ENCODE data around the gene DOCK6.
"Not testable (repeated sequence)": the region's sequence is repeated elsewhere in the genome, so short reads cannot be mapped to it uniquely, and the experiment has no call there.

The DOCK6 gene

DNA sequence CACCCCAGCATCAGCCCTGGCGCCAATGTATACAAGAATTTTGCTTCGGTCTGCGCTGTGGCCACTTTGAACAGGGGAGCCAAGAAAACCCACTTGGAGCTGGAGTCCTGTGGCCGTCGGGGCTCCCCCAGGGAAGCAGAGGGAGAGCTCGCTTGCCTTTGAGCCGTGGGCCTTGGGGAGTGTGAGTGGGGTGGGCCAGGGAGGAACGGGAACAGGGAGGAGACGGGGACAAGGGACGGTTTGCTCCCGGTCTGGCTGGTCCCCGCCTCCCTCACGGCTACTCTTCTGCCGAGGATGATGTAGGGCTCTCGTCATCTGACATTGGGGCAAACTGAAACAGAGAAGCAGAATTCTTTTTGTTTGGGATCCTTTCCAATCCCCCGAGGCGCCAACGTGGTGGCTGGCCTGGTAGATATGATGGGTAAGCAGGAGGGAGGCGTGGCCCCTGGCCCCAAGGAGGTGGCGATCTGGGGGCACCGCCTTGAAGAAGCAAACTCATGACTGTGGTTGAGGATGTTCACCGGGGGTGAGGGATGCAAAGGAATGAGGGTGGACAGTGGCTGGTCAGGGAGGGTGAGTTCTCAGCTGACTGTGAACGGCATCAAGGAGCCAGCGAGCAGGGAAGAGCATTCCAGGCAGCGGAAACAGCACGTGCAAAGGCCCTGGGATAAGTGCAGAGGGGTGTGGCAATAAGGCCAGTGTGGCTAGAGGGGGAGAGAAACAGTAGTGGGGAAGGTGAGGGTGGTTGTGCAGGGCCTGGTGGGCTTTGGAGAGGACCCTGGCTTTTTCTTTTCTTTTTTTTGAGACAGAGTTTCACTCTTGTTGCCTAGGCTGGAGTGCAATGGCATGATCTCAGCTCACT, 95.8 kb downstream of the DOCK6 start:
- no peak for DNase-seq

DNA sequence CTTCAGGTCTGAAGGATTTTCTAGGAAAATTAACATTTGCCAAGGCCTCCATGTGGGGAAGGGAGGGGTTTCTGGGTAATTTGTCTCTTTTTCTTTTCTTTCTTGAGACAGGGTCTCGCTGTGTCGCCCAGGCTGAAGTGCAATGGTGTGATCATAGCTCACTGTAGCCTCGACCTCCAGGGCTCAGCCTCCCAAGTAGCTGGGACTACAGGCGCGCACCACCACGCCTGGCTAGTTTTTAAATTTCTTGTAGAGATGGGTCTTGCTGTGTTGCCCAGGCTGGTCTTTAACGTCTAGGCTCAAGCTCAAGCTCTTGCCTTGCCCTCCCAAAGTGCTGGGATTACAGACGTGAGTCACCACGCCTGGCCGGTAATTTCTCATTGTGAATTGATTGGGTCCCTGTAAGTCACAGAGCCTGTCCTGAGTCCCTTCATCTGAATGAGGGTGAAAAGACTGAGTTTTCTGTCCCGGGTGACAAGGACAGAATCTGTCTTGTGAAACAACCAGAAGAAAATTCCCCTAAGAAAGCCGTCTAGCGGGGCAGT, 96.8 kb downstream of the DOCK6 start:
- no peak for DNase-seq

DNA sequence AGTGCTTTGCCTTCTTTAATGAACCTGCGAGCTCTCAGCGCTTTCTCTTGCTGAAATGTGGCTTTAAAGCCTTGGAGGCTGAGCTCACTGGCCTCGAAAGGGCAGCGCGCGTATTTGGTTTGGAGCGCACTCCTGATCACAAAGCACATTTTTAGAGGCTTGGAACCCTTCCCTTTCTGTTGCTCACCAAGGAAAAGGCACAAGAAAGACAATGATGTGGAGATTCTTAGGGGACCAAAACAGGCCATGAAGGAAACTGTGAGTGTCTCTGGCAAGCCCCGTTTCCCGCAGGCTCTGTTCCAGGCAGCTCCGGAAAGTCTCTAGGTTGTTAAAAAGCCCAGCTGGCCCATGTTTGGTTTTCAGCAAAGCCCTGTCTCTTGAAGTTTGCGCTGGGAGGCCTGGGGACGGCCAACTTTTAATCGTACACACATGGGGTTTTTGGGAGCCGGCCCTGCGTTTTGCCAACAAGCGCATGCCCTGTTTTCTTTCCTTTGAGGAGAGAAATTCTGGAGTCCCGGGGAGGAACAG, 97.4 kb downstream of the DOCK6 start:
- DNase-seq: no peak

DNA sequence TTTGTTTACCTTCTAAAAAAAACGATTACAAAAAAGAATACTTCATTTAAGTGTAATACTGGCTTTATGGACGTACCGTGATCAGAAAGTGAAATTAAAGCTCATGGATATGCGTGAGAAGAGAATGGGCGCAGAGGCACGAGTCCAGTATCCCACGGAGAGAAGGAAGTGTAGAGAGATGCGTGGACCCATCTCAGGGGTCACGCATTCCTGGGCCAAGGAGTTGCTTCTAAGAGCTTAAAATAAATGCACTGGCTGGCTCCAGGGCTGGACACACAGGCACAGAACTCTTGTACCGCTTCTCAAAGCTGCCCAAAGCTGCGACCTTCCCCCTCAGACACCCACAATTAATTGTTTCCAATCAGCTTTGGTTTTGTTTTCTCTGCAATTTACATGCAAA, 98.0 kb downstream of the DOCK6 start:
- DNase-seq: no peak

DNA sequence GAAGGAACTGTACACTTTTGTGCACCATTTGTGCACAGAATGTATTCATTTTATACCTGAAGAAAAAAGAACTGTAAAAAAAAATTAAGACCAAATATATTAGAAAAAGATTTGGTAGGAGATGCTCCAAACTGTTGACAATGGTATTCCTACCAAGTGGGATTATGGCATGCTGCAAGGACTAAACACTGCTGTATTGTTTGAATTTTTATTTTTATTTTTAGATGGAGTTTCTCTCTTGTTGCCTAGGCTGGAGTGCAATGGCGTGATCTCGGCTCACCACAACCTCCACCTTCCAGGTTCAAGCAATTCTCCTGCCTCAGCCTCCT, 101.9 kb downstream of the DOCK6 start:
- DNase-seq: not testable (repeated sequence)

DNA sequence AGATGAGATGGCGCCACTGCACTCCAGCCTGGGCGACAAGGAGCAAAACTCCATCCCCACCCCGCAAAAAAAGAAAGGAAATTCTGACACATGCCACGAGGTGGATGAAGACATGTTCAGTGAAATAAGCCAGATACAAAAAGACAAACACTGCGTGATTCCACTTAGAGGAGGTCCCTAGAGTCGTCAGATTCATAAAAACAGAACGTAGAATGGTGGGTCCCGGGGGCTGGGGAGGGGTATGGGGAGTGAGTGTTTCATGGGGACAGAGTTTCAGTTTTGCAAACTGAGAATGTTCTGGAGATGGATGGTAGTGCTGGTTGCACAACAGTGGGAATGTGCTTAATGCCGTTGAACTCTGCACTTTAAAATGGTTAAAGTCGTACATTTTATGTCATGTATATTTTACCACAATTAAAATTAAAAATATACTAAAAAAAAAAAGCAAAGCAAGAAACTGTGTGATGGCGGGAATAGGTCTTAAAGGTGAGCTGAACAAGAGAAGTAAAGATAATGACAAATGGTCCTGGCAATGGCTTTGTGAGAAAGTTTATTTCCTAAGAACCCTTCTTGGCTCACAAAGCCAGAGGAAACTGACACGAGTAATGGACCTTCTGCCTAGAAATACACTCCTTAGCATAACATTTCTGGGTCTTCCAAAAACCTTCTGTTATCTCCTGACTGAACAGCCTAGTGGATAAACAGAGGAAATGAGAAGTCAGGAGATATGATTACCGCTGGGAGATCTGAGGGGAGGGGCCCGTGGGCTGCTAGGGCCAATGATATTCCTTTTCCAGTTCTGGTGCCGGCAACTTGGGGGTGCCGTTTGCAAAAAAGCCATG, 102.5 kb downstream of the DOCK6 start:
- DNase-seq: no peak

DNA sequence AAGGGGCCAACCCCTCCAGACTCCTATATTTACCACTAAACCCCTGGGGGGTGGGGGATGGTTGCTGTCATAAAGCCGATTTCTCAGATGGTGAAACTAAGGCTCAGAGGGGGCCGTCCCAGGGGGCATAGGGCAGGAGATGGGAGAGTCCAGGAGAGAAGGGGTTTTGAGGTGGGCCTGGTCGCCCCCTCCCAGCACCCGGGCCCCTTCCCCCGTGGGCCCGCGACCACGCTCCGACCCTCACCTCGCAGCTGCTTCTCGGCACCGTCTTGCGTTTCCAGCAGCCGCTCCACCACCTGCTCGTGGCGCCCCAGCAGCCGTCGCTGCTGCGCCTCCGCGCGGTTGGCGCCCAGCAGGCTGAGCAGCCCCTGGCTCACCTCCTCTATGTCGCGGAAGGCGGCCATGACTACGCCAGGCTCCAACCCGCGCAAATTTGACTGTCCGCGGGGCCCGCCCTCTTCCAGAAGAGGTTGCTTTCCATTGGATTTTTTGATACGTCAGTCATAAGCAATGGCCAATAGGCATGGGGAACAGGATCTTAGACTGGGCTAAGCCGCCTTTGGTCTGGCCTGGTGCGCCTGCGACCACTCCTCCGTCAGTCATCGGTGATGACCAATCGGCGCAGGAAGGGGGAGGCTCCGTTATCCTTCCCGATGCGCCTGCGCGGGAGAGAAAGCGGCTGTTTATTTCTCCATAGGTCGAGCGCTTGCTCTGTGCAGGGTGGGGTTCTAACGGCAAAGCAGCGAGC, 106.8 kb downstream of the DOCK6 start, which contains the start of gene SPC24:
Gene SPC24, minus strand, starts transcription at position 410 of the 748 bp plus-strand sequence. Its CDS starts 6 bp downstream, at position 404.
- peak; percentile 98 for DNase-seq

DNA sequence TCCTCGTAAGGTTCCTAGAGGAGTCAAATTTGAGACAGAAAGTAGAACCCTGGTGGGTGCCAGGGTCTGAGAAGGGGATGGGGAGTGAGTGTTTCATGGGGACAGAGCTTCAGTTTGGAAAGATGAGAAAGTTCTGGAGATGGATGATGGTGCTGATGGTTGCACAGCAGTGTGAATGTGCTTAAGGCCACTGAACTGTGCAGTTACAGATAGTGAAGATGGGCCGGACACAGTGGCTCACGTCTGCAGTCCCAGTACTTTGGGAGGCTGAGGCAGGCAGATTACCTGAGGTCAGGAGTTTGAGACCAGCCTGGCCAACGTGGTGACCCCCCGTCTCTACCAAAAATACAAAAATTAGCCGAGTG, 107.7 kb downstream of the DOCK6 start:
- DNase-seq: no peak

DNA sequence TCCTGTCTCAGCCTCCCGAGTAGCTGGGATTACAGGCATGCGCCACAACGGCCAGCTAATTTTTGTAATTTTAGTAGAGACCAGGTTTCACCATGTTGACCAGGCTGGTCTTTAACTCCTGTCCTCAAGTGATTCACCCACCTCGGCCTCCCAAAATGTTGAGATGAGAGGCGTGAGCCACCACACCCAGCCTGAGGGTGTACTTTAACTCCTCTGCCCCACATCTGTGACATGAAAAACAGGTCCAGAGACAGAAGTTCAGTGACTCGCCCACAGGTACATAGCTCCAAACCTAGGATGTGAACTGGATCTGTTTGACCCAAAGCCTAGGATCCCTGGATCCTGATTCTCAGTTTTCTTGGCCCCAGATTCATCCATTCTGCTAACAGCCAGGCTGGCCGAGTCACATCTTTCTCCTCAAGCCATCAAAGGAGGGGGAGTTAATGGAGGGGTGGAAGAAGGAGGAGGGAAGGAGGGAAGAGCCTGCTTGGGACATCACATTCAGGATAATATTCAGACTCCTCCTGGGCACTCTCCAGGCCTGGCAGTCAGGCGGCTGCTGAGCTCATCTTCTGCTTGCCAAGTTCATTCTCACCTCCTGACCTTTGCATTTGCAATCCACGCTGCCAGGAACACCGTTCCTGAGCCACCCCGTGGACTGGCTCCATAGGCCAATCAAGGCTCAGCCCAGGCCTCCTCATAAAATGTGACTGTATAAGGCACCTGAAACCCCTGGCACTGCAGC, 109.8 kb downstream of the DOCK6 start:
- no peak for DNase-seq

DNA sequence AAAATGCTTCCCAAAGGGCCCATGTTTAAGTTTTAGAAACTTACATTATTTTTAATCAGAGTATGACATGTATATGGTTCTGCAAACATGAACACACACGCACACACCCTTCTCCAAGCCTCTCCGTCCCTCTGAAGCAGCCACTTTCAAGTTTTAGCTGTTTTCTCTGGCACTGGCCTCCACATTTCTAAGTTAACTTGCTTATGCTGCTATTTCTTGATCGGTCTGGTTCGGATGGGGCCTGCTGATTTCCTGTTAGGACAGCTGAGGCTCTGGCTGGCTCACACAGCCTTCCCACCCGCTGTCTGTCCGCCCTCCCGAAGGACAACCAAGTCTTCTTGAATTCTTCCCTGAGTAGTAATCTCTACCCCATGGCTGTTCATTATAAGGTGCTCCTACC, 111.1 kb downstream of the DOCK6 start:
- DNase-seq: no peak
